GM23248 (cell line): Measurements from ENCODE around the gene ABR.

Experiments
- EZH2 ChIP-seq: fragments of 200-600 bp; sonication (generic); IDR thresholded peaks from 2 replicates; pipeline ENCODE4 v1.6.1; 2018; ENCODE audit warnings: antibody characterized with exemption, mild to moderate bottlenecking; ENCODE audit not compliant: insufficient read depth, poor library complexity, severe bottlenecking
- EZH2phosphoT487 ChIP-seq: fragments of 200-600 bp; sonication (generic); IDR thresholded peaks from 2 replicates; pipeline ENCODE4 v1.6.1; 2018; ENCODE audit warnings: antibody characterized with exemption, moderate library complexity, mild to moderate bottlenecking, low read depth; ENCODE audit not compliant: insufficient read depth

- TF ChIP-seq EZH2 (no peak), EZH2phosphoT487 (no peak)
Measured at GRCh38 chr17:1040216-1040600, 139.6 kb downstream of the ABR start.
